ENCODE measurements around the gene HOXD11. TPM values are rescaled to one million over a fixed set of nuclear protein-coding genes. Genes with fewer than 3 reads are reported as not detected.

HOXD11 gene
- total and polyA plus RNA-seq, 2 donors (not counting 3 experiments of a cell fraction or from before 2014, with no cell fraction given) = not detected

DNA sequence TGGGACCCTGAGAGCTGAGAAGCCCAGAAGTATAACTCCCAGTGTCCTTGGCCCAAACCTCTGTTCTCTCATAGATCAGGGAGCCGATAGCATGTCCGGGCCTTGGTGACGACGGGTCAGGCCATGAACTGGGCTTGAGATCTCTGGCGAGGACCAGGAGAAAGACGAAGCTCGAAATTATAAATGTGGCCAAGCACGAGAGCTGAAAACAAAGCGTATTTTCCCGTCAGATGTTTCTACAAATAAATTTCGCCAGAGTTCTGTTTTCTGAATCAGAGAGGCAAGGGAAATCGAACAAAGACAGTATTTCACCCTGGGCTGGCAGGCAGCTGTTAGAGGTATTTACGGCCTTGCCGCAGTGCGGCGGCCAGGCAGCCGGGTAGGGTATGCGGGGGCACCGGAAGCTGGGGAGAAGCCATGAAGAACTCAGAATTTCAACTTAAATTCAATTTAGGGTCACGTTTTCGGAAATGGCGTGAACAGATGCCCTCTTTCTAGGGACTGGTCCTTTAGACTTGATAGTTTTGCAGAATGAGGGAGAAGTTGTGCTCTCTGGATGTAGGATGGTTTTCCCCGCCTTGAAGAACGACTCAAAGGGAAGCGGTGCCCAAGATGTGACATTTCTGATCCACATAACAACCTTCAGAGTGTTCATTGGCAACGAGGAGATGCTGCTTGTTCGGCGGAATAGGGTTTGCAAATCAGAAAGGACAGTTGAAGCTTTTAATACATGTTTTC is 32.0 kb downstream of the HOXD11 start:
- FAIRE-seq (peak; percentile 28), DNase-seq (ENCODE audit: low read depth, low spot score) (peak; percentile 74)
- peak overlapping the region; percentile 73 for H3K27ac ChIP-seq (ENCODE audit: insufficient read depth, low read depth, low read length)
- intact Hi-C loops (cut with micrococcal nuclease) (loop anchor here (1.0 kb wide), 2 partner anchors 10 to 280 kb away; partner anchors contain the start of gene HOXD8), dilution Hi-C loops (cut with MboI; ENCODE audit: extremely low pct_ligation_motif_present, low sequenced_read_pairs) (loop anchor here (25.0 kb wide), 1 partner anchor 498 kb away; no protein-coding TSS in a partner anchor)
- no peaks in the 10 kb centered on the region for H4K20me1 ChIP-seq (replicated peaks; ENCODE audit: control insufficient read depth, extremely low read depth, insufficient read depth, low read length)
- POLR2A ChIA-PET = interaction anchor here (0.7 to 2.5 kb wide), 5 partner anchors 50 to 515 kb away, joined by 3 to 13 read pairs (median 5); no protein-coding TSS in a partner anchor
- H2AFZ ChIP-seq (ENCODE audit: low read depth, low read length) = peak overlapping the region; percentile 52
- CTCF ChIA-PET = interaction anchor here (0.6 to 9.3 kb wide), 20 partner anchors 10 to 1009 kb away, joined by 3 to 338 read pairs (median 8); partner anchors contain the start of genes HOXD4 and HOXD8
- no peaks in the 10 kb centered on the region for H3K36me3 ChIP-seq (ENCODE audit: control insufficient read depth in 2 of 2, extremely low read depth in 1 of 2, insufficient read depth in 2 of 2, low read length in 2 of 2)
- H3K4me2 ChIP-seq (ENCODE audit: insufficient read depth, low read length) = peak overlapping the region; percentile 99
- peaks cover 69% of the 10 kb centered on the region for H3K79me2 ChIP-seq (ENCODE audit: control insufficient read depth, insufficient read depth, low read length)
- H3K9me1 ChIP-seq (replicated peaks; ENCODE audit: control insufficient read depth, extremely low read depth, insufficient read depth, low read length) = no peaks in the 10 kb centered on the region
- H3K27me3 ChIP-seq (ENCODE audit: control insufficient read depth in 2 of 2, insufficient read depth in 2 of 2, low read length in 2 of 2) = no peaks in the 10 kb centered on the region
- H3K9ac ChIP-seq (replicated peaks; ENCODE audit: extremely low read depth, insufficient read depth, low read length) = peak overlapping the region; percentile 66
- H3K9me3 ChIP-seq (replicated peaks; ENCODE audit: control insufficient read depth, insufficient read depth, low read length) = no peaks in the 10 kb centered on the region
- H3K4me1 ChIP-seq (ENCODE audit: control insufficient read depth, extremely low read depth, insufficient read depth, low read length) = peaks cover 44% of the 10 kb centered on the region
- TF ChIP-seq MYC (IDR thresholded peaks at IDR 0.05; ENCODE audit: low read depth, low read length) (no peak), FOS (IDR thresholded peaks at IDR 0.05; ENCODE audit: borderline replicate concordance, insufficient read depth, low read length) (no peak), GATA2 (IDR thresholded peaks at IDR 0.05; ENCODE audit: insufficient read depth, insufficient read length, low read depth, low read length) (peak; percentile 42), JUN (IDR thresholded peaks at IDR 0.05; ENCODE audit: borderline replicate concordance, insufficient read depth, insufficient read length, low read depth) (no peak), POLR2A (IDR thresholded peaks at IDR 0.05; ENCODE audit: low read depth, low read length) (peak; percentile 50), EZH2 (IDR thresholded peaks at IDR 0.05; ENCODE audit: borderline replicate concordance, low read depth, low read length, severe bottlenecking) (no peak)
- peak overlapping the region in 2 of 3 experiments; percentile 73 to 91 for H3K4me3 ChIP-seq (replicated peaks in 1 of 3; ENCODE audit: insufficient read depth in 1 of 3, low read depth in 1 of 3, low read length in 3 of 3)
- BruUV-seq (replicated peaks) = TSS peak; percentile 29

Measured in endothelial cell of umbilical vein (primary cell).